Heart right ventricle (tissue), 16 donors: ENCODE measurements around the gene CD2AP. TPM values are rescaled to one million over a fixed set of nuclear protein-coding genes. Genes with fewer than 3 reads are reported as not detected.

ENCODE experiments used
- ATAC-seq, 8 donors: fragments of 200-7000 bp; cut with Tn5 transposase; one replicate each; pipeline ENCODE4 v1.9.1; 2020; ENCODE audit warnings: mild to moderate bottlenecking in 8 of 8, moderate library complexity in 8 of 8, moderate number of reproducible peaks in 1 of 8
- DNase-seq, 2 donors: peaks; one replicate each; pipeline ENCODE4 v3.0.0-alpha.2; 2020
- H3K27ac ChIP-seq, 10 donors: fragments of 200-600 bp; sonication (generic) in 2 of 10; one replicate each; pipeline versions ENCODE4 v1.5.0 to v1.8.0; 2020 to 2022; ENCODE audit warnings: mild to moderate bottlenecking in 3 of 10
- H3K27me3 ChIP-seq, 7 donors: fragments of 200-600 bp; one replicate each; pipeline ENCODE4 v1.8.0; 2021 to 2022; ENCODE audit warnings: mild to moderate bottlenecking in 2 of 7
- H3K36me3 ChIP-seq, 9 donors: fragments of 200-600 bp; sonication (generic) in 1 of 9; one replicate each; pipeline versions ENCODE4 v1.5.0 to v1.8.0; 2020 to 2022; ENCODE audit warnings: mild to moderate bottlenecking in 2 of 9
- H3K4me1 ChIP-seq, 9 donors: fragments of 200-600 bp; sonication (generic) in 1 of 9; one replicate each; pipeline versions ENCODE4 v1.5.0 to v1.8.0; 2020 to 2022; ENCODE audit warnings: mild to moderate bottlenecking in 4 of 9
- H3K4me3 ChIP-seq, 10 donors: fragments of 200-600 bp; sonication (generic) in 2 of 10; one replicate each; pipeline versions ENCODE4 v1.5.0 to v1.8.0; 2020 to 2022; ENCODE audit warnings: mild to moderate bottlenecking in 7 of 10, moderate library complexity in 2 of 10
- H3K9me3 ChIP-seq, 11 donors: fragments of 200-600 bp in 10 of 11; sonication (generic) in 2 of 11; one replicate each; pipeline versions ENCODE4 v1.5.0 to v1.8.0; 2013 to 2022; ENCODE audit warnings: mild to moderate bottlenecking in 2 of 11, control low read depth in 1 of 11, moderate library complexity in 1 of 11
- CTCF ChIP-seq, 9 donors: fragments of 200-600 bp; sonication (generic) in 2 of 9; IDR thresholded peaks; one replicate each; pipeline versions ENCODE4 v1.5.0 to v1.8.0; 2021 to 2022; ENCODE audit warnings: antibody characterized with exemption in 9 of 9, mild to moderate bottlenecking in 5 of 9, moderate library complexity in 1 of 9
- WGBS, 2 donors: extraction: QIAGEN DNeasy Blood & Tissue Kit; methylation state at CpG; one replicate each; pipeline ENCODE4 v1.1.7; 2013; ENCODE audit warnings: inconsistent platforms in 1 of 2; 5-methylcytosine and 5-hydroxymethylcytosine counted together
- intact Hi-C, 10 donors: fragments of 100-400 bp; cut with DNase I; formaldehyde crosslinking; loops; one replicate each; pipeline versions ENCODE4 v1.11.1 to v1.14.2; 2022
- polyA plus RNA-seq, 2 donors: library from polyadenylated mRNA; stranded (reverse); fragments of 200-250 nt; gene quantifications; one replicate each; pipeline ENCODE4 v1.2.3, GENCODE V29; 2013
- total RNA-seq, 10 donors: library from RNA; stranded (reverse); fragmentation: NEBNext Ultra II Directional in 3 of 10; extraction: Animal tissue kit (Norgen Biotek cat#: 25700) in 3 of 10; gene quantifications; one replicate each; pipeline versions ENCODE4 v1.2.1 to v1.2.4, GENCODE V29; 2021 to 2023
- donor health status: Arrhythmogenic right ventricular cardiomyopathy.
- donor health status: ischemic (EF 13 %, LVEDD 7.1; RV severe dilation, severe dysfunction).
- donor health status: healthy with polysubstance abuse.
- donor health status: DM: no; HTN: yes; CAD: no.
- donor health status: DM: no; HTN: no; CAD: no.
- donor health status: ischemic (EF 25% LVEDD 6.9; RV normal size, moderate dysfunction).
- donor health status: ischemic (EF 25% LVEDD 5.7; RV mildly dilated, moderate dysfunction).
- donor health status: healthy.
- donor health status: DM: yes; HTN: yes; CAD: no.
- donor health status: Ischemic cardiomyopathy.
- donor health status: ischemic (EF 35%, LVEDD 5.7; RV mildly dilated, moderate dysfunction).
- donor health status: nonischemic (EF 11% LVEDD 7.7; RV severe dilation, severe dysfunction).
- donor health status: DM: yes; HTN: yes; CAD: no.
- donor health status: PGD.
- donor health status: ischemic (EF 29% LVEDD 5.4; RV normal size, mild dysfunction).
- donor health status: nonischemic (EF 23%, LVEDD 6.1; RV moderate dilation, normal function).

The CD2AP gene
- total and polyA plus RNA-seq, 12 donors: 5.8 to 15.6 (median 10.8) TPM

GRCh38 chr6:47485083-47485482 lies 7.5 kb downstream of the CD2AP start:
- intact Hi-C loops: no loop called here
- Histone ChIP-seq H3K36me3 (no peaks in the 10 kb centered on the region), H3K9me3 (no peaks in the 10 kb centered on the region), H3K4me3 (no peak overlapping the region), H3K27me3 (no peaks in the 10 kb centered on the region), H3K4me1 (peaks cover 0 to 50% (median 17%) of the 10 kb centered on the region in 9 donors), H3K27ac (no peak overlapping the region)
- ATAC-seq: no peak
- TF ChIP-seq CTCF (IDR thresholded peaks at IDR 0.05): no peak
- 71 to 73% methylated on average over 2 of the region's 2 CpGs for WGBS, 2 donors
- no peak for DNase-seq

GRCh38 chr6:47485491-47486135 lies 8.0 kb downstream of the CD2AP start:
- Histone ChIP-seq H3K27ac (no peak overlapping the region), H3K36me3 (no peaks in the 10 kb centered on the region), H3K27me3 (no peaks in the 10 kb centered on the region), H3K4me1 (peaks cover 0 to 45% (median 13%) of the 10 kb centered on the region in 9 donors), H3K4me3 (no peak overlapping the region), H3K9me3 (no peaks in the 10 kb centered on the region)
- DNase-seq (no peak), ATAC-seq (no peak)
- intact Hi-C loops: no loop called here
- no peak for TF ChIP-seq CTCF (IDR thresholded peaks at IDR 0.05)

GRCh38 chr6:47489995-47490394 lies 12.4 kb downstream of the CD2AP start:
- no peak overlapping the region for H3K27ac ChIP-seq

GRCh38 chr6:47490676-47491075 lies 13.1 kb downstream of the CD2AP start:
- H3K4me3 ChIP-seq: no peak overlapping the region
- WGBS, 2 donors: 86 to 89% methylated on average over 1 of the region's 1 CpG
- DNase-seq (no peak), ATAC-seq (no peak)
- H3K36me3 ChIP-seq: no peaks in the 10 kb centered on the region
- H3K4me1 ChIP-seq: peaks cover 0 to 29% (median 8%) of the 10 kb centered on the region in 9 donors
- intact Hi-C loops: no loop called here
- no peak overlapping the region for H3K27ac ChIP-seq
- no peaks in the 10 kb centered on the region for H3K9me3 ChIP-seq
- no peaks in the 10 kb centered on the region for H3K27me3 ChIP-seq
- no peak for TF ChIP-seq CTCF (IDR thresholded peaks at IDR 0.05)

More at GRCh38 chr6:47489995-47490394, 12.4 kb downstream of the CD2AP start:
- ATAC-seq (no peak), DNase-seq (no peak)
- peaks cover 0 to 29% (median 8%) of the 10 kb centered on the region in 9 donors for H3K4me1 ChIP-seq
- intact Hi-C loops: no loop called here
- H3K4me3 ChIP-seq: no peak overlapping the region
- 93 to 95% methylated on average over 2 of the region's 2 CpGs for WGBS, 2 donors
- H3K9me3 ChIP-seq: no peaks in the 10 kb centered on the region
- no peaks in the 10 kb centered on the region for H3K36me3 ChIP-seq
- H3K27me3 ChIP-seq: no peaks in the 10 kb centered on the region
- no peak for TF ChIP-seq CTCF (IDR thresholded peaks at IDR 0.05)
